NCI-H748 (cell line): ENCODE data around the gene ARMC5.
A peak's percentile ranks its signal among the peaks of the same experiment; 100 is the strongest.
"Not testable (repeated sequence)": the region's sequence is repeated elsewhere in the genome, so short reads cannot be mapped to it uniquely, and the experiment has no call there.

Source experiments
- DNase-seq: peaks from one replicate; lab custom pipeline; 2025; ENCODE audit not compliant: unreplicated experiment; lab: John Stamatoyannopoulos, UW

The ARMC5 gene

DNA sequence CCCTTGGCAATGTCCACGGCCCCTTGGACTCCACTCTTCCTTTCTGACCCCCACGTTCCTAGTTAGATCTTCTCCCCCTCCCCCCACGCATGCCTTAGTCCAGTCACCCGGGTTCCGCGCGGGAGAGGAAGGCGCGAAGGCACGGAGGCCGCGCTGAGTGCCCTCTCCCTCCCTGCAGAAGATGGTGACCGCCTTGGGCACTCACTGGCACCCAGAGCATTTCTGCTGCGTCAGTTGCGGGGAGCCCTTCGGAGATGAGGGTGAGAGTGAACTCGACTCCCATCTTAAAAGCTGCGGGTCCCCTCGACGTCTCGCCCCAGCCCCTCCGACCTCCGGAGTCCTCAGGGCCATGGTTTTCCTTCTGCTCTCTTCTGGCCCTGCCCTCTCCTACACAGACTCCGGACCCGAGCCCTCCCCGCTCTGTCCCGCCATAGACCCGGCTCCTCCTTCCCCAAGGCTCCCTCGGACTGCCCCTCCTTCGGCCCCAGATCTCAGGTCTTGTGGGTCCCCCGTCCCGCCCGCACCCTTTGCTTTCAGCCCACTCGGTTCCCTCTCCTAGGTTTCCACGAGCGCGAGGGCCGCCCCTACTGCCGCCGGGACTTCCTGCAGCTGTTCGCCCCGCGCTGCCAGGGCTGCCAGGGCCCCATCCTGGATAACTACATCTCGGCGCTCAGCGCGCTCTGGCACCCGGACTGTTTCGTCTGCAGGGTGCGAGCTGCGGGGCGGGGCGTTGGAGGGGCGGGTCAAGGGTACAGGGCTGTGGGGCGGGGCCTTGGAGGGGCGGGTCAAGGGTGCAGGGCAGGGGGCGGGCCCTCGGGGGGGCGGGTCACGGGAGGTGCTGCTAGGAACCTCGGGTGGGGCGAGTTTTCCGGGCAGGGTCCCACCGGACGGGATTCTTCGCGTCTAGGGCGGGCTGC is 17.3 kb downstream of the ARMC5 start:
- no peak for DNase-seq

DNA sequence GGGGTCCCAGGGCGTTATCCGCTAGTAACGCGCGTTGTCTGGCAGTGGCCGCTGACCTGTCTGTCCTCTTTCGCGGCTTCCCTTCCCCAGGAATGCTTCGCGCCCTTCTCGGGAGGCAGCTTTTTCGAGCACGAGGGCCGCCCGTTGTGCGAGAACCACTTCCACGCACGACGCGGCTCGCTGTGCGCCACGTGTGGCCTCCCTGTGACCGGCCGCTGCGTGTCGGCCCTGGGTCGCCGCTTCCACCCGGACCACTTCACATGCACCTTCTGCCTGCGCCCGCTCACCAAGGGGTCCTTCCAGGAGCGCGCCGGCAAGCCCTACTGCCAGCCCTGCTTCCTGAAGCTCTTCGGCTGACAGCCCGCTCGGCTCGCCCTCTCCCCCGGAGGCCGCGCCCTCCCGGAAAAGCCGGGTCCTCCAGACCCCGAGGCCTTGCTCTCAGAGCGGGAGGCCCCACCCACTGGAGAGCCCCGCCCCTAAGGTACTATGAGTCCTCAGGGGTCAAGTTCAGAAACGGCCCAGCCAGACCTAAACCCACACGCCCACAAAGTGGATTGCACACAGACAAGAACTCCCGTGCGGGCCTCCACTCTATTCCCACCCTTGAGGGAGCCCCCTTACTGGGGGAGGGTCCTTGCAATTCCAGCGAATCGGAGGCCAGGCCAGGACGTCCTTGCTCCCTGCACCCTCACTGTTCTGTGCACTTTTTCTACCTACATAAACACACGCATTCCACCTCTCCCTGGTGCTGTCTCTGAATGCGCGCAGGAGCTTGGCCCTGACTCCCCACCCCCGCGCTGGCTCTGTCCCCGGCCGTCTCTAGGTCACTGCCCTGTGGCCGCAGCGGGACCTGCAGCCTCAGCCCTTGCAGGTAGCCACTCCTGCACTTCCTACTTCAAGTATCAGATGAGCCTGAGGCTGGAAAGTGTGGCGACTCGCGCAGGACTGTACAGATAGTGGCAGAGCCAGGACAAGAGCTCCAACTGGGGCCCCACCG is 18.2 kb downstream of the ARMC5 start:
- no peak for DNase-seq

DNA sequence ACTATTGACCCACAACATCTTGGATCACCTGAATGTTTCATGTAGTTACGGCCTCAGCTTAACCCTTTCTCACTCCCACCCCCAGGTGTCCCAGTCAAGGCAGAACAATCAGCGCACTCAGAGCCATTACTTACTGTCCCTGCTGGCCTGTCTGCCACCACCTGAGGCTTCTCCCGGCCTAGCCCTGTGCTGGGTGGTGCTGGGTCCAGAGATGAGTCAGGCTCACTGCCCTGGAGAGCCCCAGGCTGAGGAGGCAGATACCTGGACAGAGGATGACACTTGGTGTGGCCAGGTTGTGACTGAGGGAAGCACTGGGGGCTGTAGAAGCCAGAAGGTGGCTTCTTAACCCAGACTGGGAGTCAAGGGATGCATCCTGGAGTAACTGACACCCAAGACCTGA is 19.7 kb downstream of the ARMC5 start:
- no peak for DNase-seq

DNA sequence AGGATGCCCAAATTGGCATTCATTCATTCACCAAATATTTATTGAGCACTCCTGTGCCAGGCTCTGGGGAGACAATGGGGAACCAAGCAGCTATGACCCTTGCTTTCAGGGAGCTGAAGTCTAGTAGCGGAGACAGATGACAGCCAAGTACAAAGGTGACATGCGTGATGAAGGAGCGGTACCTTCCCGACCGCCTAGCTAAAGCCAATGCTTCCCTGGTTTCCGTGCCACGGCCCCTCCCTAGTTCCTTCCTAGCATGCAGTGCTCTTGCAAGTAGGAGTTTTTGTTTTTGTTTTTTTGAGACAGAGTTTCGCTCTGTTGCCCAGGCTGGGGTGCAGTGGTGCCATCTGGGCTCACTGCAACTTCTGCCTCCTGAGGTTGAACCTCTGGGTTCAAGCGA is 20.4 kb downstream of the ARMC5 start:
- no peak for DNase-seq

DNA sequence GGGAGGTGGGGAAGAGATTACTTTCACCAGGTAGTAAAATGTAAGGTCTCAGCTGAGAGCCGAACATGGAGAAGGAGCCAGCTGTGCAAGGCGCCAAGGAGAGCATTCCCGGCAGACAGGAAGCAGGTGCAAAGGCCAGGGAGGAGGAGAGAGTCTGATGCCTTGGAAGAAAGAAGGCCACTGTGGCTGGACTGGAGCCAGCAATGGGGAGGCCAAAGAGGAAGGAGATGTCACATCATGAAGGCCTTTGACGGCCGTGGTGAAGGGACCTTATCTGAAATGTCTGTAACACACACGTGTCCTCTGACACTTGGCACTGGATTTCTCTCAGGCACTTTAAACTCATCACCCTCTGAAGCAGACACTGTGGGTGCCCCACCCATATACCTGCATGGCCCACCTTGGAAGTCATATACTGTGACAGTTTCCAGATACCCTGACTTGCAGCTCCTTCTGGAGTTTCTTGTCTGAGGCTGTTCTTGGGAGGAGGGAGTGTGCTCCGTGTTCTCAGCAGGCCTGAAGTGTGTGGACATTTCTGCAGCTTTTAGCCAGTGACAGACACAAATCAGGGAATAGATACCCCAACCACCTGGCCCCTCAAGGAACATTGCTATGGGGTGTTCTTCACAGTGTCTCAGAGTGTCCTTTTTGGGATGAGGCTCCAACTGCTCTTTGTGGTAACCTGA is 21.7 kb downstream of the ARMC5 start:
- no peak for DNase-seq

DNA sequence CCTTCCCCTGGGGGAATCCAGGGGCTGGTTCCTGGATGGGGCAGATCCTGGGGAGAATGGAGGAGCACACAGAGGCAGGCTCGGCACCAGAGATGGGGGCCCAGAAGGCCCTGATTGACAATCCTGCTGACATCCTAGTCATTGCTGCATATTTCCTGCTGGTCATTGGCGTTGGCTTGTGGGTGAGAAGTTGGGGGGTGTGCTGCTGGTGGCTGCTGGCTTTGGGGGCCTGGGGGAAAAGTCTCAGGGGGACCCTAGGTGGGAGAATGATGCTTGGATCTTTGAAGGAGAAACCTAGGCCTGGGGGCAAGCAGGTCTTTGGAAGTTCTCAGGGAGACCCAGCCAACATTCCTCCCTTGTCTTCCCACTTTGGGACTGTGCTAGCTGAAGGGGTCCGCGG is 23.8 kb downstream of the ARMC5 start, which contains the start of gene SLC5A2:
TSS of gene SLC5A2 (plus strand) at position 43 of the 400 bp plus-strand sequence. CDS start at position 57, 14 bp downstream.
- DNase-seq = no peak

DNA sequence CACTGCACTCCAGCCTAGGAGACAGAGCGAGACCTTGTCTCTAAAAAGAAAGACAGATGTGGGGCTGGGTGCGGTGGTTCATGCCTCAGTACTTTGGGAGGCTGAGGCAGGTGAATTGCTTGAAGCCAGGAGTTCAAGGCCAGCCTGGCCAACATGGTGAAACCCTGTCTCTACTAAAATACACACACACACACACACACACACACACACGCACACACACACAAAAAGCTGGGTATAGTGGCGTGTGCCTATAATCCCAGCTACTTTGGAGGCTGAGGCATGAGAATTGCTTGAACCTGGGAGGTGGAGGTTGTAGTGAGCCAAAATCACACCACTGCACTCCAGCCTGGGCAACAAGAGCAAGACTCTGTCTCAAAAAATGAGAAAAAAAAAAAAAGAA is 24.7 kb downstream of the ARMC5 start:
- not testable (repeated sequence) for DNase-seq

DNA sequence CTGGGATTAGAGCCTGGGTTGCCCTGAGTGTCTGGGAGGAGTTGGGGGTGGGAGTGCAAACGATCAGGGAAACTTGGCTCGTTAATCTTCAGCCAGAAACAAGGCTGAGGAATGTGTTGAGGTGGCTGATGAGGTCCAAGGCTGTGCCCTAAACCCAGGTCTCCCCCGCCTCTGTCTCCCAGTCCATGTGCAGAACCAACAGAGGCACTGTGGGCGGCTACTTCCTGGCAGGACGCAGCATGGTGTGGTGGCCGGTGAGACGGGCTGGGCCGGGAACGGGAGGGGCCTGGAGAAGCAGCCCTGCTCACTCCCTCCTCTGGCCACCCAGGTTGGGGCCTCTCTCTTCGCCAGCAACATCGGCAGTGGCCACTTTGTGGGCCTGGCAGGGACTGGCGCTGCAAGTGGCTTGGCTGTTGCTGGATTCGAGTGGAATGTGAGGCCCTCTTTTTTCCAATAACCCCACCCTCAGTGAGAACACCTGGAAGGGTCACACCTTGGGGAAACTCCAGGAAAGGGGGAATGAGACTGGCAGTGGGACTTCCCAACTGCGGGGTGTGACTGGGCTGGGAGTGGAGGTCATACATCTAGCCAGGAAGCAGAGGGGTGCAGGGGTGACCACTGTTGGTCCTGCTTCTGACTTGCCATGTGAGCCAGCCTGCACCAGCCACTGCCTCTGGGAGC is 25.3 kb downstream of the ARMC5 start:
- DNase-seq = no peak

DNA sequence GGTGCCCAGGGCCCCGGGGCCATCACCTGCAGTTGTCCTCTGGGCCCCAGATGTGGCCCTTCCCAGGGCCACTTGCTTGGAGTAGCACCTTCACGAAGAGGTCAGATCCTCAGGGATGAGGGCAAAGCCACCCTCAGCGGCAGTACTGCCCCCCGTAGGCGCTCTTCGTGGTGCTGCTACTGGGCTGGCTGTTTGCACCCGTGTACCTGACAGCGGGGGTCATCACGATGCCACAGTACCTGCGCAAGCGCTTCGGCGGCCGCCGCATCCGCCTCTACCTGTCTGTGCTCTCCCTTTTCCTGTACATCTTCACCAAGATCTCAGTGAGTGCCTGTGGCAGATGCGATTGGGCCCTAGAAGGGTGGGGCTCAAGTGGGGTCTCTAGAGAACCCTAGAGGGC is 26.3 kb downstream of the ARMC5 start:
- DNase-seq = no peak

DNA sequence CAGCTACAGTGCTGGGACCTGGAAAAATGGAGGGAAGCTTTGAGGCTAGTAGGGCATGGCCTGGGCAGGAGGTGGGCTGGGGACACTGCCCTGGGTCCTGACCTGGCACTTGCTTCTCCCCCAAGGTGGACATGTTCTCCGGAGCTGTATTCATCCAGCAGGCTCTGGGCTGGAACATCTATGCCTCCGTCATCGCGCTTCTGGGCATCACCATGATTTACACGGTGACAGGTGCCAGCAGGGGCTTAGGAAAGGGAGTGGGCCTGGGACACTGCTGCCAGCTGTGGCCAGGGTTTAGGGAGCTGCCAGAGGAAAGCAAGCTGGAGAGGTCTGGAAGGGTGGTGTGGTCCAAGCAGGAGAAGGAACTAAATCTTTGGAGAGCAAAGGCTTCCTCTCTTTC is 26.7 kb downstream of the ARMC5 start:
- no peak for DNase-seq

DNA sequence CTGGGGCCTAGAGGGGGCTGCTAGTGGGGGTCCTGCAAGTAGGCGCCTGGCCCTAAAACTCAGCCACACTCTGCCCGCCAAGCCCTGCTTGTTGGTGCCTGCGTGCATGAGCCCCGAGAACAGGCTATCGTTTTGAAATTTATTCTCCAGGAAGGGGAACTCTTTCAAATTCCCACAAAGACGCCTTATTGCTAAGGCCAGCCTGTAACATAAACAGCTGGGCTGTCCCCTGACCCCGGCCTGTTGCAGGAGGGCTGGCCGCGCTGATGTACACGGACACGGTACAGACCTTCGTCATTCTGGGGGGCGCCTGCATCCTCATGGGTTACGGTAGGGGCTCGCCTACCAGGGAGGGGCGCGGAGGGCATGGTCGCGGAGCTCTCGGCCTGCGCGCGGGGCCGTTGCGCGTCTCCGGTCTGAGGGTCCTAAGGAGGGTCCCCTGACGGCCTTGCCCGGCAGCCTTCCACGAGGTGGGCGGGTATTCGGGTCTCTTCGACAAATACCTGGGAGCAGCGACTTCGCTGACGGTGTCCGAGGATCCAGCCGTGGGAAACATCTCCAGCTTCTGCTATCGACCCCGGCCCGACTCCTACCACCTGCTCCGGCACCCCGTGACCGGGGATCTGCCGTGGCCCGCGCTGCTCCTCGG is 27.9 kb downstream of the ARMC5 start:
- DNase-seq = no peak

DNA sequence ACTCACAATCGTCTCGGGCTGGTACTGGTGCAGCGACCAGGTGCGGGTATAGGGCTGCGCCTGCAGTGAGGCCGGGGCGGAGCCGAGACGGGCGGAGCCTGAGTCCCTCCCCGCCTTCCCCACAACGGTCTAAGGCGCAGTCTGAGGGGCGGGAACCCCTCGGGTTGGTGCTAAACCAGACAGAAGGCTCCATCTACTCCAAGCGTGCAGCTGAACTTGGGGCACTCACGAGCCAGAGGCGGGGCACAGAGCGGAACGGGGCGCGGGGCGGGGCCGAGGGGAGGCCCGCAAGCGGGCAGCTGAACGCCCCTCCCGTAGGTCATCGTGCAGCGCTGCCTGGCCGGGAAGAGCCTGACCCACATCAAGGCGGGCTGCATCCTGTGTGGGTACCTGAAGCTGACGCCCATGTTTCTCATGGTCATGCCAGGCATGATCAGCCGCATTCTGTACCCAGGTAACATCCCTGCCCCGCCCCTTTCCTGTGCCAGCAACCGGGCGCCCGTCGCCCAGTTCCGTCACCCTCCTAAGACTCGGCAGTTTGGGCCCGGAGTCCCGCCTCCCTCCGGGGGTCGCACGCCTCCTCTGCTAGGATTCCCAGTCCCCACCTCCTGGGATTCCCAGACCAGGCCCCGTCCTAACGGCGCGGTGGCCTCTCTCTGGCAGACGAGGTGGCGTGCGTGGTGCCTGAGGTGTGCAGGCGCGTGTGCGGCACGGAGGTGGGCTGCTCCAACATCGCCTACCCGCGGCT is 28.6 kb downstream of the ARMC5 start:
- DNase-seq = peak; percentile 80

DNA sequence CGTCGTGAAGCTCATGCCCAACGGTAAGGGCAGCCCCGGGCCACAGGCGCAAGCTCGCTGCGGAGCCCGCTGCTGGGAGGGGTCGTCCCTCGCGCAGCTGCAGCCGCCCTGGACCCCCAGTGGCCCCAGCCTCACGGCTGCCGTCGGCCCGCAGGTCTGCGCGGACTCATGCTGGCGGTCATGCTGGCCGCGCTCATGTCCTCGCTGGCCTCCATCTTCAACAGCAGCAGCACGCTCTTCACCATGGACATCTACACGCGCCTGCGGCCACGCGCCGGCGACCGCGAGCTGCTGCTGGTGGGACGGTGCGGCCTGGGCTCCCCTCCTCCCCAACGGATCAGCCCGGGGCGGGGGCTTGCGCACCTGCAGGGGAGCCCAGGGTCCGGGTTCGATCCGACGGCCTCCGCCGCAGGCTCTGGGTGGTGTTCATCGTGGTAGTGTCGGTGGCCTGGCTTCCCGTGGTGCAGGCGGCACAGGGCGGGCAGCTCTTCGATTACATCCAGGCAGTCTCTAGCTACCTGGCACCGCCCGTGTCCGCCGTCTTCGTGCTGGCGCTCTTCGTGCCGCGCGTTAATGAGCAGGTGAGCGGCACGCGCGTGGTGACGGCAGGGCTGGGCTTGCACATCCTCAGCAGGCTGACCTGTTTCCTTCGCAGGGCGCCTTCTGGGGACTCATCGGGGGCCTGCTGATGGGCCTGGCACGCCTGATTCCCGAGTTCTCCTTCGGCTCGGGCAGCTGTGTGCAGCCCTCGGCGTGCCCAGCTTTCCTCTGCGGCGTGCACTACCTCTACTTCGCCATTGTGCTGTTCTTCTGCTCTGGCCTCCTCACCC is 29.4 kb downstream of the ARMC5 start:
- peak; percentile 49 for DNase-seq

DNA sequence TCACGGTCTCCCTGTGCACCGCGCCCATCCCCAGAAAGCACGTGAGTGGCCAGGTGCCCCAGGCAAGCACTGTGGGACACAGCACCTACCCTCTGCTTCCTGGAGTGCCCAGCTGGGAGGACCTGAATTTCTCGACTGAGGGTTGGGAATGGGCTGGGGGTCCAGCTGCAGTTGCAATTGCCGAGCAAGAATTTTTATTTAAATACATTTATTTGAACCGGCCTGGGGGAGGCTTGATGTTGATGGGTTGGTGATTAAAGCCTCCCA is 29.9 kb downstream of the ARMC5 start:
- DNase-seq = no peak

DNA sequence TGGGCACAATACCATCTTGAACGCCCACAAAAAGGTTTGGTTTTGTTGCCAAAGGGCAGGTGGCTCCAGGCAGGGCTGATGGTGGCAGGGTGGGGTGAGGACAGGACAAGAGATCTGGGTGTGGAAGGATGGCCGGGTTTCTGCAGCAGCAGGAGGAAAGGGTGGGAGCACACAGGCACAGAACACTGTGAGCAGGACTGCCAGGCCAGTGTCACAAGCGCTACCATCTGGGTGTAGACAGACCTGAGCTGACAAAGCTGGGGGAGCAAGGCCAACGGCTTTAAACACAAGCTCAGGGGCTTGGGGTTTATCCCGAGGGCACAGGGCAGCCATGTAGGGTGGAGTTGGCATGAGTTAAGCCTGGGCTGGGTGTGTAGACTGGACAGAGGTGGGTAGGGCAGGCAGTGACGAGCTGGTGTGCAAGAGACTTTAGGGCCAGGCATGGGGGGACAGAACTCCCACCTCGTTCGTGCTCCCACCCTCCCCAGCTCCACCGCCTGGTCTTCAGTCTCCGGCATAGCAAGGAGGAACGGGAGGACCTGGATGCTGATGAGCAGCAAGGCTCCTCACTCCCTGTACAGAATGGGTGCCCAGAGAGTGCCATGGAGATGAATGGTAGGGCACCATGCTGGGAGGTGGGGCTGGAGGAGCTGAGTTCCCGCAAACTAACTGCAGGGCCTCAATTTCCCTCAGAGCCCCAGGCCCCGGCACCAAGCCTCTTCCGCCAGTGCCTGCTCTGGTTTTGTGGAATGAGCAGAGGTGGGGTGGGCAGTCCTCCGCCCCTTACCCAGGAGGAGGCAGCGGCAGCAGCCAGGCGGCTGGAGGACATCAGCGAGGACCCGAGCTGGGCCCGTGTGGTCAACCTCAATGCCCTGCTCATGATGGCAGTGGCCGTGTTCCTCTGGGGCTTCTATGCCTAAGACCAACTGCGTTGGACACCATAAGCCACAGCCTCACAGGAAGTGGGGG is 30.6 kb downstream of the ARMC5 start:
- no peak for DNase-seq

DNA sequence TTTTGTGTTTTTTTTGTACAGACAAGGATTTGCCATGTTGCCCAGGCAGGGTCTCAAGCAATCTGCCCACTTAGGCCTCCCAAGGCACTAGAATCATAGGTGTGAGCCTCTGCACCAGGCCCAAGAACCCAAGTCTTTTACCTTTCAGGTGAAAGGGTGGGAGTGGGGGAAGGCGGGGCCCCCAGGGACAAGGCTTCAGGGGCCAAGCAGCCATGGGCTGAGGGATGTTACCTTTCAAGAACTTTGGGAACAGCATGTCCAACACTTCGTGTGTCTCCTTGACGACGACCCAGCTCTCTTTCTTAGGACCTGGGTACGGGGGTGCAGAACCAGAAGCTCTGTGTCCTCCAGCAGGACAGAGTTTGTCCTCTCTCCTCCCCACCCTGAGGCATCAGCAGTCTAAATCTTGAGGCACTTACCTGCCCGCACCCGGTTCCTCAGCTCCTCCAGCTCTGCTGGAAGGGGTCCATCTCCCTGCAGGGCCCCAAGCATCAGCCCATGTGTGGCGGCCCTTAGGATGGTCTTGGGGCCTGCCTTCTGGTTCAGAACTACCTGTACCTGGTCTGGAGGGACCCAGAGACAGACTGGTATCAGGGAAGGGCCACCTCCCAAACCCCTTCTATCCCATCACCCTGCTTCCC is 32.6 kb downstream of the ARMC5 start:
- no peak for DNase-seq

DNA sequence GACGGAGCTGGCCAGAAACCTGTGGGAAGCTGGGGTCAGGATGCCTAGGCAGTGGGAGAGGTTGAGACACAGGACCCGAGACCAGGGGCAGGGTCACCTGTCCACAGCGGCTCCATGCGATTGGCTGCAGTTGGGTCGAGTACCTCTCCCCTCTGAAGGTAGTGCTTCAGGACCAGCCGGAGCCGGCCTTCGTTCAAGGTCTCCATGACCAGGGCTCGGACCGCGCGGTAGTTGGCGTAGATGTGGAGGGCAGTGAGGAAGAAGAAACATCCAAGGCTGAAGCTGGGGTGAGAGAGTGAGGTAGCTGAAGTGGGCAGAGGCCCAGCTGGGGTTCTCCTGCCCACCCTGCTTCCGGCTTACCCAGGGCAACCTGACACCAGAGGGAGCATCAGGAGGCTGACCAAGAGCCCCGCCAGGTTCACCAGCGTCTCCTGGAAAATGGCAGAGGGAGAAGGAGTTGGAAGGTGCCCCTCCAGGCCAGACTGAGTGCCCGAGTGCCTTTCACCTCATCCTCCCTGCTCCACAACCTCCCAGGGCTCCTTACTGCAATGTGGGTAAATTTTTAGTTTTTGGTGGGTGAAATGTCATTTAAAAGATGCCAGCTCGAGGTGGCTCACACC is 34.3 kb downstream of the ARMC5 start:
- DNase-seq = no peak
